ENCODE results near the gene WDR55. TPM values are rescaled to one million over a fixed set of nuclear protein-coding genes. Genes with fewer than 3 reads are reported as not detected.
"Not testable (repeated sequence)": the region's sequence is repeated elsewhere in the genome, so short reads cannot be mapped to it uniquely, and the experiment has no call there.

Gene WDR55
- total RNA-seq, 4 donors from 2014 or later = 33.3 to 76.6 (median 36.1) TPM

DNA sequence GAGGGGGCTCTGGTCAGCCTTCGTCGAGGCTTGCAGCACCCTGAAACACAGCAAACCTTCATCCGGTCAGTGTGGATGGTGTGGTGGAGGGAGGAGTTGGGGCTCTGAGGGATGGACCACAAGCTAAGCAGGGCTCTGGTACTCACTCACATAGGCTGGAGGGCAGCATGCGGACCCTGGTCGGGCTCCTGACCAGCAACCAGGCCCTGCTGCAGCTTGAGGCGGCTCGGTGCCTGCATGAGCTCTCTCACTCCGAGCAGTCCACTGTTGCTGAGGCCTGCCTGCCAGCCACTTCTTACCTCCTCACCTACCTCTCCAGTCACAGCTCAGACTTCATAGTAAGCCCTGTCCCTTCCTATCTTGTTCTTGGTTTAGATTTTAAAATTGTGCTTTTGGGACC lies 23.0 kb upstream of the WDR55 start:
- H3K36me3 ChIP-seq = no peaks in the 10 kb centered on the region
- no peak overlapping the region for H3K4me3 ChIP-seq
- no peak for DNase-seq
- no peak overlapping the region for H3K27ac ChIP-seq
- peaks cover 13 to 32% (median 24%) of the 10 kb centered on the region in 4 donors for H3K4me1 ChIP-seq
- H3K27me3 ChIP-seq = no peaks in the 10 kb centered on the region
- in situ Hi-C loops (cut with MboI; ENCODE audit: low pct_ligation_motif_present in 1 of 4, low pct_unique_long_range_greater_than_20kb in 1 of 4, low sequenced_read_pairs in 3 of 4) = no loop called here
- WGBS, 2 donors (ENCODE audit: low coverage in 1 of 2) = 86% methylated on average over 8 of the region's 8 CpGs; no CpG with 5 or more reads in 1 of the 2 donors
- intact Hi-C loops (cut with DNase I; ENCODE audit: low total_unique reads) = no loop called here
- H3K9me3 ChIP-seq = no peaks in the 10 kb centered on the region
- TF ChIP-seq EP300 (IDR thresholded peaks at IDR 0.05; ENCODE audit: low read depth) = no peak
- no peak for TF ChIP-seq CTCF (IDR thresholded peaks at IDR 0.05)
- no peak for TF ChIP-seq POLR2AphosphoS5 (IDR thresholded peaks at IDR 0.05)
- no peak for TF ChIP-seq POLR2A (IDR thresholded peaks at IDR 0.05)

DNA sequence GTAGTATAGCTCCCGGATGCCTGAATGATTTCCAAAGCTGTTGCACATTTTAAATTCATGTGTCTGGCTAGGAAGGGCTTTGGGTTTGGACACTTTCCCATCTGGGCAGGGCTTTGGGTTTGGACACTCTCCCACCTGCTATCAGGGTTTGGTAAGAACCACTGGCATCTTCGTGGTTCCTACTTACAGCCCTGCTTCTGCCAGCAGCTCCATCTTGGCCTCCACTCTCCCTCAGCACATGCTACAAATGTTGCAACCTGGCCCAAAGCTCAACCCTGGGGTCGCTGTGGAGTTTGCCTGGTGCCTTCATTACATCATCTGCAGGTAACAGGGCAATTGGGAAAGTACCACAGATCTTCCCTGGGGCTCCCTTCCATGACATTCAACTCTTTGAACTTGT lies 22.0 kb upstream of the WDR55 start:
- Histone ChIP-seq H3K9me3 (no peaks in the 10 kb centered on the region), H3K27ac (no peak overlapping the region), H3K4me3 (no peak overlapping the region), H3K4me1 (peaks cover 14 to 34% (median 26%) of the 10 kb centered on the region in 4 donors), H3K36me3 (no peaks in the 10 kb centered on the region), H3K27me3 (no peaks in the 10 kb centered on the region)
- TF ChIP-seq CTCF (IDR thresholded peaks at IDR 0.05) (no peak), EP300 (IDR thresholded peaks at IDR 0.05; ENCODE audit: low read depth) (no peak), POLR2AphosphoS5 (IDR thresholded peaks at IDR 0.05) (no peak), POLR2A (IDR thresholded peaks at IDR 0.05) (no peak)
- intact Hi-C loops (cut with DNase I; ENCODE audit: low total_unique reads) = no loop called here
- in situ Hi-C loops (cut with MboI; ENCODE audit: low pct_ligation_motif_present in 1 of 4, low pct_unique_long_range_greater_than_20kb in 1 of 4, low sequenced_read_pairs in 3 of 4) = no loop called here
- no peak for DNase-seq
- 78% methylated on average over 3 of the region's 3 CpGs; no CpG with 5 or more reads in 1 of the 2 donors for WGBS, 2 donors (ENCODE audit: low coverage in 1 of 2)

GRCh38 chr5:140647042-140647419 lies 17.7 kb upstream of the WDR55 start:
- in situ Hi-C loops (cut with MboI; ENCODE audit: low pct_ligation_motif_present in 1 of 4, low pct_unique_long_range_greater_than_20kb in 1 of 4, low sequenced_read_pairs in 3 of 4) (no loop called here), intact Hi-C loops (cut with DNase I; ENCODE audit: low total_unique reads) (no loop called here)
- H3K27me3 ChIP-seq = no peaks in the 10 kb centered on the region
- 0% methylated on average over 4 to 21 of the region's 27 CpGs for WGBS, 2 donors (ENCODE audit: low coverage in 1 of 2)
- no peak for TF ChIP-seq POLR2AphosphoS5 (IDR thresholded peaks at IDR 0.05)
- H3K4me1 ChIP-seq = peaks cover 18 to 27% (median 21%) of the 10 kb centered on the region in 4 donors
- peak overlapping the region; percentile 88 to 95 (median 90) for H3K27ac ChIP-seq
- peaks cover 0 to 17% (median 5%) of the 10 kb centered on the region in 4 donors for H3K36me3 ChIP-seq
- peak overlapping the region; percentile 77 to 98 (median 88) for H3K4me3 ChIP-seq
- H3K9me3 ChIP-seq = no peaks in the 10 kb centered on the region
- DNase-seq = no peak

- H3K27ac ChIP-seq = no peak overlapping the region
- DNase-seq = no peak
- in situ Hi-C loops (cut with MboI; ENCODE audit: low pct_ligation_motif_present in 1 of 4, low pct_unique_long_range_greater_than_20kb in 1 of 4, low sequenced_read_pairs in 3 of 4) (loop anchor here in 1 of 4 donors (25.0 kb wide), 2 partner anchors 97 to 272 kb away; partner anchors contain the start of genes APBB3, SLC35A4 and SRA1), intact Hi-C loops (cut with DNase I; ENCODE audit: low total_unique reads) (no loop called here)
- peaks cover 0 to 85% (median 43%) of the 10 kb centered on the region in 4 donors for H3K36me3 ChIP-seq
- H3K27me3 ChIP-seq = no peaks in the 10 kb centered on the region
- H3K4me3 ChIP-seq = no peak overlapping the region
- WGBS, 2 donors (ENCODE audit: low coverage in 1 of 2) = 96 to 98% methylated on average over 17 of the region's 17 CpGs
- no peaks in the 10 kb centered on the region for H3K9me3 ChIP-seq
- no peak for TF ChIP-seq POLR2A (IDR thresholded peaks at IDR 0.05)
- no peak for TF ChIP-seq CTCF (IDR thresholded peaks at IDR 0.05)
- TF ChIP-seq POLR2AphosphoS5 (IDR thresholded peaks at IDR 0.05) = no peak
- TF ChIP-seq EP300 (IDR thresholded peaks at IDR 0.05; ENCODE audit: low read depth) = no peak
- peaks cover 0 to 6% (median 2%) of the 10 kb centered on the region in 4 donors for H3K4me1 ChIP-seq
These were observed 5.8 kb upstream of the WDR55 start for GRCh38 chr5:140658870-140659269.

- H3K27ac ChIP-seq; DNase-seq; H3K4me3 ChIP-seq; H3K4me1 ChIP-seq; intact Hi-C loops (cut with DNase I; ENCODE audit: low total_unique reads); H3K27me3 ChIP-seq; H3K9me3 ChIP-seq: not testable (repeated sequence)
- peaks cover 0 to 70% (median 35%) of the 10 kb centered on the region in 4 donors for H3K36me3 ChIP-seq
- 90% methylated on average over 6 of the region's 6 CpGs; no CpG with 5 or more reads in 1 of the 2 donors for WGBS, 2 donors (ENCODE audit: low coverage in 1 of 2)
- in situ Hi-C loops (cut with MboI; ENCODE audit: low pct_ligation_motif_present in 1 of 4, low pct_unique_long_range_greater_than_20kb in 1 of 4, low sequenced_read_pairs in 3 of 4) = loop anchor here in 1 of 4 donors (25.0 kb wide), 2 partner anchors 98 to 273 kb away; partner anchors contain the start of genes APBB3, SLC35A4 and SRA1
These were observed 4.3 kb upstream of the WDR55 start for GRCh38 chr5:140660371-140660770.
